HepG2 (cell line): ENCODE results near the gene ITGB6. TPM values are rescaled to one million over a fixed set of nuclear protein-coding genes. Genes with fewer than 3 reads are reported as not detected.

ENCODE experiments used
- ATAC-seq: fragments of 200-7000 bp; cut with Tn5 transposase; 3 replicates; pipeline ENCODE4 v1.9.1; 2020; ENCODE audit warnings: mild to moderate bottlenecking, moderate library complexity
- BruUV-seq: library from RNA; stranded (reverse); fragments of 400-500 nt; replicated peaks from 2 replicates; lab custom pipeline; 2021; lab: Mats Ljungman, UMichigan
- CTCF ChIA-PET: fragments of 300-600 bp; formaldehyde crosslinking; extraction: SDS; loops from one replicate; lab custom pipeline; 2021; ENCODE audit warnings: low total read pairs, inconsistent platforms, low intra/inter-chr PET ratio; lab: Yijun Ruan, JAX
- POLR2A ChIA-PET: fragments of 350-600 bp; sonication (Branson Sonifier 250); formaldehyde crosslinking; loops from one replicate; lab custom pipeline; 2020; ENCODE audit warnings: antibody characterized with exemption, inconsistent platforms; lab: Yijun Ruan, JAX
- DNase-seq: peaks from one replicate; pipeline ENCODE4 v3.0.0-alpha.2; 2015; ENCODE audit warnings: low spot score
- FAIRE-seq: peaks from 3 replicates; lab custom pipeline; 2011; peaks lifted over from hg19 to GRCh38; lab: Jason Lieb, UNC
- H2AFZ ChIP-seq: one replicate; pipeline ENCODE4 v1.6.1; 2011; ENCODE audit warnings: low read length, inconsistent platforms
- H3K27ac ChIP-seq: fragments of 300-600 bp; 3 replicates; pipeline ENCODE4 v1.8.0; 2011; ENCODE audit warnings: mixed run types, mild to moderate bottlenecking, mixed read lengths, low read length, inconsistent platforms; ENCODE audit not compliant: insufficient read depth; ENCODE audit errors: extremely low read length
- H3K27me3 ChIP-seq, 2 experiments: fragments of 200-600 bp in 1 of 2; 2 replicates in 1 of 2; 3 replicates in 1 of 2; pipeline versions ENCODE4 v1.6.0 to v1.8.0; 2011; ENCODE audit warnings: low read length in 2 of 2, mild to moderate bottlenecking in 2 of 2, moderate library complexity in 2 of 2, inconsistent platforms in 1 of 2; ENCODE audit not compliant: insufficient read depth in 2 of 2, control insufficient read depth in 1 of 2
- H3K36me3 ChIP-seq, 2 experiments: fragments of 200-600 bp in 1 of 2; replicated peaks in 1 of 2; 2 replicates in 1 of 2; 3 replicates in 1 of 2; pipeline versions ENCODE4 v1.5.1 to v1.8.0; 2011; ENCODE audit warnings: low read length in 2 of 2, inconsistent platforms in 1 of 2; ENCODE audit not compliant: insufficient read depth in 2 of 2, control insufficient read depth in 1 of 2
- H3K4me1 ChIP-seq: 2 replicates; pipeline ENCODE4 v1.5.1; 2012; ENCODE audit warnings: low read length, inconsistent platforms; ENCODE audit not compliant: insufficient read depth
- H3K4me2 ChIP-seq: 2 replicates; pipeline ENCODE4 v1.6.0; 2011; ENCODE audit warnings: low read depth, low read length, inconsistent platforms
- H3K4me3 ChIP-seq, 3 experiments: fragments of 200-600 bp in 1 of 3; sonication (generic), shearing (Covaris generic) in 1 of 3; replicated peaks in 1 of 3; 2 replicates each; pipeline ENCODE4 v1.5.1; 2011 to 2016; ENCODE audit warnings: low read length in 3 of 3, inconsistent platforms in 2 of 3, low read depth in 2 of 3, mild to moderate bottlenecking in 2 of 3, control low read depth in 1 of 3, mixed read lengths in 1 of 3; ENCODE audit not compliant: insufficient read depth in 1 of 3
- H3K79me2 ChIP-seq: one replicate; pipeline ENCODE4 v1.6.1; 2011; ENCODE audit warnings: low read length, inconsistent platforms; ENCODE audit not compliant: insufficient read depth
- H3K9ac ChIP-seq: 2 replicates; pipeline ENCODE4 v1.6.0; 2011; ENCODE audit warnings: mild to moderate bottlenecking, low read depth, low read length, inconsistent platforms; ENCODE audit not compliant: insufficient read depth
- H3K9me3 ChIP-seq: 2 replicates; pipeline ENCODE4 v1.5.1; 2012; ENCODE audit warnings: mild to moderate bottlenecking, low read length
- H4K20me1 ChIP-seq: 2 replicates; pipeline ENCODE4 v1.6.0; 2011; ENCODE audit warnings: inconsistent platforms, mild to moderate bottlenecking, low read length, moderate library complexity; ENCODE audit not compliant: insufficient read depth
- CREB3 ChIP-seq: sonication (generic); formaldehyde crosslinking; IDR thresholded peaks from 2 replicates; pipeline ENCODE4 v1.5.0; 2020; ENCODE audit warnings: missing genetic modification reagents
- MAFF ChIP-seq: IDR thresholded peaks from 2 replicates; pipeline ENCODE4 v1.6.1; 2011; ENCODE audit warnings: low read depth, low read length, improper control_type of control experiment
- MAFK ChIP-seq, 2 experiments: IDR thresholded peaks in 1 of 2; conservative IDR thresholded peaks in 1 of 2; 2 replicates each; pipeline ENCODE4 v1.6.1; 2011; ENCODE audit warnings: improper control_type of control experiment in 2 of 2, low read length in 2 of 2
- MBNL3 ChIP-seq: fragments of 250-450 bp; sonication (Bioruptor Pico); conservative IDR thresholded peaks from 2 replicates; pipeline ENCODE4 v1.8.0; 2022; ENCODE audit warnings: mild to moderate bottlenecking, inconsistent platforms
- PAXIP1 ChIP-seq: sonication (generic); formaldehyde crosslinking; conservative IDR thresholded peaks from 2 replicates; pipeline ENCODE4 v1.4.0; 2020; ENCODE audit warnings: mild to moderate bottlenecking, missing genetic modification reagents, moderate library complexity
- REXO4 ChIP-seq: sonication (generic); formaldehyde crosslinking; IDR thresholded peaks from 2 replicates; pipeline ENCODE4 v1.8.0; 2022; ENCODE audit warnings: missing genetic modification reagents, mild to moderate bottlenecking, borderline replicate concordance
- SMAD1 ChIP-seq: sonication (generic); formaldehyde crosslinking; IDR thresholded peaks from 2 replicates; pipeline ENCODE4 v1.4.0; 2020; ENCODE audit warnings: missing genetic modification reagents, low read depth, mild to moderate bottlenecking, borderline replicate concordance
- SNAPC2 ChIP-seq: sonication (generic); formaldehyde crosslinking; IDR thresholded peaks from 2 replicates; pipeline ENCODE4 v1.8.1; 2022; ENCODE audit warnings: mild to moderate bottlenecking, missing genetic modification reagents
- STAT5B ChIP-seq: sonication (generic); formaldehyde crosslinking; IDR thresholded peaks from 2 replicates; pipeline ENCODE4 v1.4.0; 2020; ENCODE audit warnings: missing genetic modification reagents
- ZNF34 ChIP-seq: sonication (generic); formaldehyde crosslinking; IDR thresholded peaks from 2 replicates; pipeline ENCODE4 v1.4.0; 2020; ENCODE audit warnings: mild to moderate bottlenecking, missing genetic modification reagents, borderline replicate concordance
- ZNF614 ChIP-seq: IDR thresholded peaks from 2 replicates; pipeline ENCODE4 v1.6.1; 2018; ENCODE audit warnings: missing biosample characterization, missing genetic modification reagents, inconsistent platforms, borderline replicate concordance
- ZNF660 ChIP-seq: sonication (generic); formaldehyde crosslinking; IDR thresholded peaks from 2 replicates; pipeline ENCODE4 v1.5.1; 2020; ENCODE audit warnings: mild to moderate bottlenecking, low read depth, missing genetic modification reagents, borderline replicate concordance
- ZNF766 ChIP-seq: sonication (generic); formaldehyde crosslinking; IDR thresholded peaks from 2 replicates; pipeline ENCODE4 v1.5.0; 2020; ENCODE audit warnings: missing genetic modification reagents, borderline replicate concordance
- WGBS: methylation state at CpG from one replicate; pipeline ENCODE4 v1.1.6; 2017; ENCODE audit warnings: low lambda C conversion rate; 5-methylcytosine and 5-hydroxymethylcytosine counted together
- in situ Hi-C: cut with HindIII; loops from 2 replicates; pipeline ENCODE4 v1.10.0; 2017; ENCODE audit warnings: low pct_unique_long_range_greater_than_20kb; ENCODE audit not compliant: extremely low pct_ligation_motif_present
- intact Hi-C: fragments of 100-400 bp; cut with micrococcal nuclease; formaldehyde crosslinking; loops from one replicate; pipeline ENCODE4 v1.10.0; 2022; ENCODE audit not compliant: unreplicated experiment
- polyA plus RNA-seq, 8 experiments: library from polyadenylated mRNA; depleted of rRNA in 3 of 8; stranded (reverse) in 7 of 8; unstranded in 1 of 8; fragments of >200 nt; fragmentation: Illumina TruSeq in 4 of 8; extraction: Trizol in 4 of 8; gene quantifications; 2 replicates each; pipeline versions ENCODE4 v1.2.1 to v1.2.3, GENCODE V29; 2011 to 2016; ENCODE audit warnings: low read depth in 4 of 8, missing spikeins in 1 of 8, mixed read lengths in 1 of 8; ENCODE audit not compliant: insufficient read depth in 1 of 8
- total RNA-seq, 5 experiments: library from RNA; depleted of rRNA; stranded (reverse); fragments of >200 nt; fragmentation: Illumina TruSeq; extraction: Trizol; gene quantifications; 2 replicates each; pipeline ENCODE4 v1.2.3, GENCODE V29; 2016; ENCODE audit warnings: low read depth in 1 of 5

Gene ITGB6
- total and polyA plus RNA-seq, 2 of the 13 experiments (the other 11 are each of a cell fraction or from before 2014, with no cell fraction given): not detected

- ATAC-seq: no peak
- in situ Hi-C loops: no loop called here
- BruUV-seq: no TSS peak
Observed at GRCh38 chr2:160168878-160169277, 31.2 kb downstream of the ITGB6 start.

GRCh38 chr2:160167089-160167740 lies 32.9 kb downstream of the ITGB6 start:
- Histone ChIP-seq H3K4me3 (no peak overlapping the region), H2AFZ (no peak overlapping the region), H3K4me2 (no peak overlapping the region), H3K9me3 (no peaks in the 10 kb centered on the region), H3K79me2 (no peaks in the 10 kb centered on the region), H3K9ac (no peak overlapping the region), H3K4me1 (no peaks in the 10 kb centered on the region), H3K27me3 (0 out of 5 replicates have a peak, but pooled peaks cover 0 to 2% of the 10 kb centered on the region in 2 experiments), H4K20me1 (no peaks in the 10 kb centered on the region), H3K27ac (no peak overlapping the region), H3K36me3 (no peaks in the 10 kb centered on the region)
- intact Hi-C loops: no loop called here
- POLR2A ChIA-PET: no interaction called here
- no peak for FAIRE-seq
- ATAC-seq: no peak
- 19% methylated on average over 12 of the region's 12 CpGs for WGBS
- in situ Hi-C loops: no loop called here
- no TSS peak for BruUV-seq
- no peak for DNase-seq
- no peak for TF ChIP-seq PAXIP1 (CRISPR knock-in tag)
- TF ChIP-seq SMAD1 (CRISPR knock-in tag): no peak
- peak; percentile 55 to 63; a peak in 3 of 4 replicates for TF ChIP-seq MAFK (conservative IDR thresholded peaks at IDR 0.05 in 1 of 2, IDR thresholded peaks at IDR 0.05 in 1 of 2; ENCODE audit: low read length in 2 of 2)
- peak; percentile 55 for TF ChIP-seq MAFF
- no peak for TF ChIP-seq REXO4 (CRISPR knock-in tag)
- CTCF ChIA-PET: no interaction called here

More at GRCh38 chr2:160168878-160169277, 31.2 kb downstream of the ITGB6 start:
- Histone ChIP-seq H3K4me1 (no peaks in the 10 kb centered on the region), H3K9me3 (no peaks in the 10 kb centered on the region), H3K9ac (no peak overlapping the region), H3K36me3 (no peaks in the 10 kb centered on the region), H2AFZ (no peak overlapping the region), H3K4me2 (no peak overlapping the region), H3K4me3 (no peak overlapping the region), H3K79me2 (no peaks in the 10 kb centered on the region), H3K27ac (no peak overlapping the region), H4K20me1 (no peaks in the 10 kb centered on the region), H3K27me3 (0 out of 5 replicates have a peak, but pooled peaks cover 0 to 5% of the 10 kb centered on the region in 2 experiments)
- intact Hi-C loops: no loop called here
- DNase-seq (no peak), FAIRE-seq (no peak)
- TF ChIP-seq SNAPC2 (no peak), ZNF766 (CRISPR knock-in tag) (no peak), ZNF34 (no peak), ZNF660 (no peak), STAT5B (CRISPR knock-in tag) (no peak), ZNF614 (no peak), MBNL3 (CRISPR knock-in tag) (no peak), CREB3 (CRISPR knock-in tag) (no peak)
- ChIA-PET CTCF (no interaction called here), POLR2A (no interaction called here)
- WGBS: 57% methylated on average over 3 of the region's 3 CpGs
